Panc1 (cell line): Measurements from ENCODE around the gene OGN.

ENCODE experiments used
- POLR2AphosphoS5 ChIP-seq: IDR thresholded peaks from 2 replicates; pipeline ENCODE4 v1.6.1; 2012; ENCODE audit warnings: mild to moderate bottlenecking, low read depth, low read length, moderate library complexity
- TF ChIP-seq, protein P1 (sequence below): fragments of 450-650 bp; IDR thresholded peaks from 2 replicates; pipeline ENCODE4 v1.5.1; 2017; ENCODE audit warnings: mild to moderate bottlenecking
- TF ChIP-seq, protein P2 (sequence below), 2 experiments: IDR thresholded peaks; 2 replicates each; pipeline ENCODE4 v1.6.1; 2011 to 2012; ENCODE audit warnings: low read depth in 2 of 2, control low read depth in 1 of 2, low read length in 1 of 2, mild to moderate bottlenecking in 1 of 2, moderate library complexity in 1 of 2; ENCODE audit not compliant: insufficient read depth in 1 of 2

DNA sequence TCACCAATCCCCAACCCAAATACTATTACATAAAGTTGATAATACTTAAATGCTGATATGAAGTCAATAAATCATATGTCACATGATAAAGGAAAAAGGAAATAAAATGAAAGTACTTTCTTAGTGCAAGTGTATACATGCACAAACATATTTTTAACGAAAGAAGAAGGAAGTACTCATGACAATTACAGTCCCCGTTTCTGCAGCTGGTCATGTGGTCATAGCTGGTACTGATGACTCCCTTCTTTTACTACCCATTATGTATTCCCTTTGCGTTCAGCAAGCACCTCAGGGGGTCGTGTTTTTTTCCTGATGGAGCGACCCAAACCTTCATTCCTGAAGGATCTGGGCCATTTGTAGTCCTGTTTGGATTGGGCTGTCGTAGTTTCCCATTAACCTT lies 51.3 kb downstream of the OGN start:
- TF ChIP-seq, protein P1, sequence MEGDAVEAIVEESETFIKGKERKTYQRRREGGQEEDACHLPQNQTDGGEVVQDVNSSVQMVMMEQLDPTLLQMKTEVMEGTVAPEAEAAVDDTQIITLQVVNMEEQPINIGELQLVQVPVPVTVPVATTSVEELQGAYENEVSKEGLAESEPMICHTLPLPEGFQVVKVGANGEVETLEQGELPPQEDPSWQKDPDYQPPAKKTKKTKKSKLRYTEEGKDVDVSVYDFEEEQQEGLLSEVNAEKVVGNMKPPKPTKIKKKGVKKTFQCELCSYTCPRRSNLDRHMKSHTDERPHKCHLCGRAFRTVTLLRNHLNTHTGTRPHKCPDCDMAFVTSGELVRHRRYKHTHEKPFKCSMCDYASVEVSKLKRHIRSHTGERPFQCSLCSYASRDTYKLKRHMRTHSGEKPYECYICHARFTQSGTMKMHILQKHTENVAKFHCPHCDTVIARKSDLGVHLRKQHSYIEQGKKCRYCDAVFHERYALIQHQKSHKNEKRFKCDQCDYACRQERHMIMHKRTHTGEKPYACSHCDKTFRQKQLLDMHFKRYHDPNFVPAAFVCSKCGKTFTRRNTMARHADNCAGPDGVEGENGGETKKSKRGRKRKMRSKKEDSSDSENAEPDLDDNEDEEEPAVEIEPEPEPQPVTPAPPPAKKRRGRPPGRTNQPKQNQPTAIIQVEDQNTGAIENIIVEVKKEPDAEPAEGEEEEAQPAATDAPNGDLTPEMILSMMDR = no peak
- TF ChIP-seq POLR2AphosphoS5 = no peak
- TF ChIP-seq, protein P2, sequence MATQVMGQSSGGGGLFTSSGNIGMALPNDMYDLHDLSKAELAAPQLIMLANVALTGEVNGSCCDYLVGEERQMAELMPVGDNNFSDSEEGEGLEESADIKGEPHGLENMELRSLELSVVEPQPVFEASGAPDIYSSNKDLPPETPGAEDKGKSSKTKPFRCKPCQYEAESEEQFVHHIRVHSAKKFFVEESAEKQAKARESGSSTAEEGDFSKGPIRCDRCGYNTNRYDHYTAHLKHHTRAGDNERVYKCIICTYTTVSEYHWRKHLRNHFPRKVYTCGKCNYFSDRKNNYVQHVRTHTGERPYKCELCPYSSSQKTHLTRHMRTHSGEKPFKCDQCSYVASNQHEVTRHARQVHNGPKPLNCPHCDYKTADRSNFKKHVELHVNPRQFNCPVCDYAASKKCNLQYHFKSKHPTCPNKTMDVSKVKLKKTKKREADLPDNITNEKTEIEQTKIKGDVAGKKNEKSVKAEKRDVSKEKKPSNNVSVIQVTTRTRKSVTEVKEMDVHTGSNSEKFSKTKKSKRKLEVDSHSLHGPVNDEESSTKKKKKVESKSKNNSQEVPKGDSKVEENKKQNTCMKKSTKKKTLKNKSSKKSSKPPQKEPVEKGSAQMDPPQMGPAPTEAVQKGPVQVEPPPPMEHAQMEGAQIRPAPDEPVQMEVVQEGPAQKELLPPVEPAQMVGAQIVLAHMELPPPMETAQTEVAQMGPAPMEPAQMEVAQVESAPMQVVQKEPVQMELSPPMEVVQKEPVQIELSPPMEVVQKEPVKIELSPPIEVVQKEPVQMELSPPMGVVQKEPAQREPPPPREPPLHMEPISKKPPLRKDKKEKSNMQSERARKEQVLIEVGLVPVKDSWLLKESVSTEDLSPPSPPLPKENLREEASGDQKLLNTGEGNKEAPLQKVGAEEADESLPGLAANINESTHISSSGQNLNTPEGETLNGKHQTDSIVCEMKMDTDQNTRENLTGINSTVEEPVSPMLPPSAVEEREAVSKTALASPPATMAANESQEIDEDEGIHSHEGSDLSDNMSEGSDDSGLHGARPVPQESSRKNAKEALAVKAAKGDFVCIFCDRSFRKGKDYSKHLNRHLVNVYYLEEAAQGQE (IDR thresholded peaks at IDR 0.05; ENCODE audit: insufficient read depth in 1 of 2, low read depth in 2 of 2, low read length in 1 of 2) = no peak
